Adrenal gland (tissue), 5 donors: Measurements from ENCODE around the gene CDK8.

Experiments
- CTCF ChIP-seq, 6 experiments: fragments of 450-650 bp in 4 of 6; fragments of 200-600 bp in 2 of 6; sonication (generic) in 1 of 6; IDR thresholded peaks; 1 replicate in 5 of 6; 2 replicates in 1 of 6; pipeline versions ENCODE4 v1.5.1 to v1.8.0; 2016 to 2021; ENCODE audit warnings: antibody characterized with exemption in 6 of 6, mild to moderate bottlenecking in 2 of 6, moderate library complexity in 1 of 6
- POLR2A ChIP-seq, 2 donors: fragments of 450-650 bp; IDR thresholded peaks; one replicate each; pipeline ENCODE4 v1.6.1; 2017; ENCODE audit warnings: antibody characterized with exemption in 2 of 2, mild to moderate bottlenecking in 2 of 2, moderate library complexity in 1 of 2
- donor health status: DM: no; HTN: no; CAD: no.

GRCh38 chr13:26299168-26299750 is 45.3 kb downstream of the CDK8 start:
- TF ChIP-seq POLR2A (IDR thresholded peaks at IDR 0.05) (no peak), CTCF (IDR thresholded peaks at IDR 0.05) (no peak)
